Fibroblast of skin of left biceps (primary cell): ENCODE data around the gene GGT6.
A peak's percentile ranks its signal among the peaks of the same experiment; 100 is the strongest.

Experiments
- DNase-seq, 2 experiments: peaks; one replicate each; pipeline ENCODE4 v3.0.0-alpha.2; 2013; ENCODE audit warnings: low read depth in 2 of 2

GGT6 gene

GRCh38 chr17:4520894-4521600, 39.3 kb downstream of the GGT6 start:
- peak in 1 of 2 experiments; percentile 8 for DNase-seq

DNA sequence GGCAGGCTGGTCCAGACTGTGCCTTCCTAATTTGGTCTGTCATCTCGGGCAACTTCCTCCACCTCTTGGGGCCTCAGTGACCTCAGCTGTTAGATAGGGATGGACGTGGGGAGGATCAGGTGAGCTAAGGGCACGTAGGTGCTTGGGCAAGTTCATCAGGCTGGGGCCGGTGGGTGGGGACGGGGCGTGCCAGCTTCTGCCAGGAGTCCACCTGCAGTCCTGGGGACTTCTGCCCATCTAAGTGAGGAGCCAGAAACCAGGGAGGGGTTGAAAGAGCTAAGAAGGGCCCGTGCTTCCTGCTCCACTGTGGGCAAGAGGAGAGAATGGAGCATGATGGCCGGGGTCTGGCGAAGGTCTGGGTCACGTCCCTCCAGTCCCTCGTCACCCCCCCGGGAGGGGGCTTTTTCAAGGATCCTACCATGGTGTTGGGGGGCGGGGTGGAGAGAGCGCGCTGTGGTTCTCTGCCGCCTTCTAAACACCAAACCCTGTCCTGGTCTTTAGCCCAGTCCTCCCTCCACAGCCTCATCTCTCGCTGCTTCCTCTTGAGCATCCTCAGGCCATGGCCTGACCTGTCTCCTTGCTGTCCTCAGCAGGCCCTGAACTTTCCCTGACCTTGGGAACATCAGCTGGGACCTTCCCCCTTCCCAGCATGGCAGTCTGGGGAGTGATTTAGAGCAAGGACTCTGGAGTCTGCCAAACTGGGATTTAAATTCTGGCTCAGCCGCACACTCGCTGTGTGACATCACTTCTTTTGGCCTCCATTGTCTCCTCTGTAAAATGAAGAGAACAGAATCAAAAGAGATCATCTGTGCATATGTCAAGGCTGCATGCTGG, 40.1 kb downstream of the GGT6 start:
- no peak for DNase-seq

DNA sequence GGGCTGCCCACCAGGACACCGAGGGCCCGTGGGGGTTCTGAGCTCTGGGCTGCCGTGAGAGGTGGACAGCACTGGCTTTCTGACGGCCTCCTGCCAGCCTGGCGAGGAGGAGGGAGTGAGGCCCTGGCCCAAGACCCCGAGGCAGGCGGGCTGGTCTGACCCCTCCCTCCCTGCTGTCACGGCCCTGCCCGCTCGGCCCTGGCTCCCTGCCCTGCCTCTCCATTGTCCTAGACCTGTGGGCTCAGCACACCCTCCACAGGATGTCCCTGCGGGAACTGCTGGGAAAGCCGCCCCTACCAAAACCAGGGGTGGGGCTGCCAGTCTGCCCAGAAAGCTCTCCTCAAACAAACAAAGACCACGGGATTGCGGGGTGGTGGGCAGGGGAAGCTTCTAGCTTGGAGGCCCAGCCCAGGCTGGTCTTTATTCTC, 41.0 kb downstream of the GGT6 start:
- DNase-seq: no peak

GRCh38 chr17:4518901-4519300, 41.5 kb downstream of the GGT6 start:
- DNase-seq: no peak

DNA sequence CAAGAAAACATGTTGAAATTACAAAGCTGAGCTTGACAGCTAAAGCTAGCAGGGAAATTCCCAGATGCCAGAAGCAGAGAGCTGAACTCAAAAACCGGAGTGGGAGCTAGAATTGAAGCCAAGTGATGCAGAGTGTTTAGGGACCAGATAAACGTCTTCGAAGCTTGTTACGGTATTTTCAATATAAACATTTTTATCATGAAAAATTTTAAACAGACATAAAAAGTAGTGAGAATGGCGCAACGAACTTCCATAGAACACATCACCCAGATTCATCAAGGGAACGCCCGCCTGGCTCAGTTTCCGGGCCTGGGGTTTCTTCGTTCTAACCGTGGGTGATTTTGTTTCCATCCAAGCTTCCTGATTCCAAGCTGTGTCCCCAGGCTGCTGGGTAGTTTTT, 43.6 kb downstream of the GGT6 start:
- no peak for DNase-seq

GRCh38 chr17:4515501-4515900, 44.9 kb downstream of the GGT6 start:
- no peak for DNase-seq

- no peak for DNase-seq
Observed at GRCh38 chr17:4514779-4515178, 45.6 kb downstream of the GGT6 start.

GRCh38 chr17:4514206-4514605, 46.2 kb downstream of the GGT6 start:
- DNase-seq: no peak

GRCh38 chr17:4513113-4514032, 47.0 kb downstream of the GGT6 start:
- no peak for DNase-seq

DNA sequence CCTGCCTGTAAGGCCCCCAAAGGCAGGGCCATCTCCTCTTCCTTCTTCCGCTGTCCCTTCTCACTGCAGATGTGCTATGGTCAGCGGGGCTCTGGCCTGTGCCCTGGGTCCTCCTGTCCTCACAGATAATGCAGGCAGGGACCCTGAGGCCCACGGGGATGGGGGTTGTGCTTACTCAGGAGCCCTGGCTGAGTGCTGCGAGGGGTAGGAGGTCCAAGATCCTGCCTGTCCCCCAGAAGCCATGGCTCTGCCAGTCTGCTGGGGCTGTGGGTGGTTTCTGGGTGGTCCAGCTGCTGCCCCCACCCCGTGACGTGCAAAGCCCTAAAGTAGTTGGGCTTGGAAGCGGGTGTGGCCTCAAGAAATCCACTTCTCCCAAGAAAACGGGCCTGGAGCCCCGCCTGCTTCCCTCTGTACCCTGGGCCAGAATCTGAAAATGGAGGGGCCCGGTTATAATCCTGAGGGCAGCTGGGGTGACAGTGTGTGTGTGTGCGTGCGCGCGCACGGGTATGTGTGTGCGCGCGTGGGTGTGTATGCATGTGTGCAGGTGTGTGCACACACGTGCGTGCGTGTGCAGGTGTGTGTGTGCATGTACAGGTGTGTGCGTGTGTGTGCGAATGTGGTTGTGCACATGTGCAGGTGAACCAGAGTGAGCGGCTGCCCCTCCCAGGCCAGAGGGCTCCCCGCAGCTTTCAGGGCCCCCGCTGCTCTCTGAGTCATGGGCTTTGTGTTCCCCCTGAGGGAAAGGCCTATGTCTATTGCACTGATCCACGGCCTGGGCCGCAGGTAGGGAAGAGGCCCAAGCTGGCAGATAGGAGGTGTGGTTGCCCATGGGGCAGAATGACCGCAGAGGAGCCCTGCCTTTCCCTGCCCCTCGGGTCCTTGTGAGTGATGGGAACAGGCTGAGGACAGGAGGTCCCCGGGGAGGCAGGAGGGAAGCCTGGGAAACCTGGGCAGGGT, 47.9 kb downstream of the GGT6 start:
- DNase-seq: no peak

DNA sequence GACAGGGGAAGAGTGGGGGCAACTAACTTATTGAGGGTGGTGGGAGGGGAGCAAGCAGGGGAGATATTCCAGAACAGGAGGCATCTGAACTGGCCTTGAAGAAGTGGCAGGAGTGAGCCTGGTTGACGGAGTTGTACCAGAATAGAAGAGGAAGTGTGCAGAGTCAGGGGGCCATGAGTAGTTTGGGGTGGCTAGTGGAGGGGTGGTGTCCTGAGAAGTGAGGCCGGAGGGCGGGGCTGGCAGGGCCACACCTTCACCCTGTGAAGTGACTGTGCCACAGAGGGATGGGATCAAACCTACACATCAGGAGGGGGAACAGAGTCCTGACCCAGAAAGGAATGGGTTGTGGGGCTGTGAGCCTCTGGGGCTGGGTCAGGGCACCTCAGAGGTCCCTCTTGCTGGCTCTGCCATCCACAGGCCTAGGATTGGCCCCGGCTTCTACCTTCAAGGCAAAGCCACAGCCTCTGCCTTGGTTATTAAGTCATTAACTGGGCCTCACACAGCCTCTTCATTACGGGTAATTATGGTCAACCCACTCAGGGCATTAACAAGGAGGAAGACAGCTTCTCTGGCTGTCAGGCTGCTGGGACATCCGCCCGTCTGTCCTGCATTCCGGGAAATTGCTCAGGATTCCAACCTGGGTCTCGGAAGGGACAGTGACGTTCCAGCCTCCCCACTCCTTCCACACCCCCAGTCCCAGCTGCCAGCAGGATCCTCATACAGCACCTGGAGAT, 49.0 kb downstream of the GGT6 start:
- no peak for DNase-seq

DNA sequence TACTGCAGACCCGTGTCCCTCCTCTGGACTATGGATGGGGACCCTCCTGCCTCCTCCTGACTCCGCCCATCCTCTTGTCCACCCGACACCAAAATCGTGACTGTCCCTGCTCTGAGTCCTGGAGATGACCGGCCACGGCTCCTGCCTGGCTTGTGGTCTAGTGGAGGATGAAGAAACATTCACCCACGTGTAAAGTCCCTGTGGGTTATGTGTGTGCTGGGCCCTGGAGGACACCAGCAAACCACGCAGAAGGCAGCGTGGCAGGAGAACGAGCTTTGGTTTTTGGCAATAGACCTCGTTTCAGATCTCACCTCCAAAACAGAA, 49.8 kb downstream of the GGT6 start:
- no peak for DNase-seq

DNA sequence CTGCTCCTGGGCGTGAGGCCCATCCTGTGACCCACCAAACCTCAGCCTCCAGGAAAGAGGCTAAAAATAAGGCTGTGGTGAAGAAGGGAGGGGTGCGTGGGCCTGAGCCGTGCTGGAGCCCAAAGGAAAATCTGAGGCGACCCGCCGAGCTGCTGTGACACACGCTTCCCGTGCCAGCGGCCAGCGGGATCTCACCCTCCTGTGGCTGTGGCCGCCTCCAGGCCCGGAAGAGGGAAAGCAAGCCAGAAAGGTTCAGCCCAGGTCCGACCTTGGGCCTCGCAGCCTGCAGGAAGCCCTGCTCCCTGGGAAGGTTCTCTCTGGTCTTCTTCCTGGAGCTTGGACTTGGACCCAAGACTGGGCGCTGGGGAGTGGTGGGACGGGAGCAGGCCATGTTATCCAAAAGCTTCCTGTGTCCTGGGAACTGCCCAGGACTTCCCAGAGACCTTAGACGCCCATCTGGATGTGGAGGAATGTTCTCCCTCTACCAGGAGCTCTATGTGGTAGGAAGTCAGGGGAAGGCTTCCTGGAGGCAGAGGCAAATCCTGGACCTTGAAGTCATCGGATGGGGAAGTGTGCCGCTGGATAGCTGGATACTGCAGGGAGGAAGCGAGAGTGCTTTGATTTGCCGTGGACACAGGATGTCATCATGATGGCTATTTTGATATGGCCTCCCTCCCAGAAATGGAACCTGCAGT, 50.3 kb downstream of the GGT6 start:
- DNase-seq: no peak

DNA sequence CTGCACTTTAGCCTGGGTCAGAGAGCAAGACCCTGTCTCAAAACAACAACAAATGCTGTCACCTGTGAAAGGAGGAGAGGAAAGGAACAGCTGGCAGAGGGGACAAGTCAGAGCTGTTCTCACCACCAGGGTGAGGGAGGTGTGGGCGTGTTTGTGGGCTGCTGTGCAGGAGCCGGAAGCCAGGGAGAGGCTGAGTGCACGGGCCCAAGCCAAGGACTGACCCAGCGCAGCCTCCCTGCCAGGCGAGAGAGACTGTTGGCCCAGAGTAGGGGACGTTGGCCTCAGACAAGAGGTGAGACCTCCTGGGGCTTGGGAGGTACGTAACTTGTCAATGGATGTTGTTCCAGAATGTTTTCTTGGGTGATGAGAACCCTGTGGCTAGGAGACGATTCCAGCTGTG, 51.0 kb downstream of the GGT6 start:
- DNase-seq: no peak

GRCh38 chr17:4508207-4508606, 52.2 kb downstream of the GGT6 start:
- no peak for DNase-seq

GRCh38 chr17:4507361-4508111, 52.8 kb downstream of the GGT6 start:
- no peak for DNase-seq
